B cell (primary cell): Measurements from ENCODE around the gene COBLL1. TPM values are rescaled to one million over a fixed set of nuclear protein-coding genes. Genes with fewer than 3 reads are reported as not detected.

Source experiments
- ATAC-seq: fragments of 200-7000 bp; cut with Tn5 transposase; one replicate; pipeline ENCODE4 v1.10.0; 2021; ENCODE audit warnings: low read depth, mild to moderate bottlenecking, moderate number of reproducible peaks, moderate library complexity
- CTCF ChIA-PET: fragments of 350-600 bp; sonication (Branson Sonifier 250); formaldehyde crosslinking; loops from one replicate; lab custom pipeline; 2021; ENCODE audit warnings: antibody characterized with exemption, inconsistent platforms; lab: Charles Lee
- POLR2A ChIA-PET: fragments of 350-600 bp; sonication (Branson Sonifier 250); formaldehyde crosslinking; loops from one replicate; lab custom pipeline; 2021; ENCODE audit warnings: antibody characterized with exemption; lab: Charles Lee
- DNase-seq: peaks from one replicate; pipeline ENCODE4 v3.0.0; 2013
- H2AFZ ChIP-seq: 2 replicates; pipeline ENCODE4 v1.6.1; 2012; ENCODE audit warnings: mild to moderate bottlenecking, low read depth, low read length; ENCODE audit not compliant: insufficient read depth, poor library complexity, severe bottlenecking
- H3K27ac ChIP-seq, 2 donors: 1 replicate in 1 of 2; 2 replicates in 1 of 2; pipeline ENCODE4 v1.5.1; 2012 to 2013; ENCODE audit warnings: low read length in 2 of 2, mild to moderate bottlenecking in 2 of 2, moderate library complexity in 1 of 2
- H3K27me3 ChIP-seq, 4 experiments: fragments of 200-600 bp in 1 of 4; sonication (generic) in 1 of 4; replicated peaks in 1 of 4; 1 replicate in 2 of 4; 2 replicates in 2 of 4; pipeline versions ENCODE4 v1.6.1 to v1.7.0; 2013 to 2016; ENCODE audit warnings: low read length in 3 of 4, mild to moderate bottlenecking in 2 of 4, mixed read lengths in 1 of 4, moderate library complexity in 1 of 4; ENCODE audit not compliant: insufficient read depth in 4 of 4, control insufficient read depth in 3 of 4; ENCODE audit errors: control extremely low read depth in 1 of 4
- H3K36me3 ChIP-seq, 2 experiments: replicated peaks in 1 of 2; 1 replicate in 1 of 2; 2 replicates in 1 of 2; pipeline versions ENCODE4 v1.6.1 to v1.7.1; 2013; ENCODE audit warnings: low read length in 1 of 2; ENCODE audit not compliant: insufficient read depth in 2 of 2, control insufficient read depth in 1 of 2; ENCODE audit errors: control extremely low read depth in 1 of 2, extremely low read depth in 1 of 2
- H3K4me1 ChIP-seq, 2 donors: fragments of 200-600 bp in 1 of 2; sonication (generic) in 1 of 2; 1 replicate in 1 of 2; 2 replicates in 1 of 2; pipeline versions ENCODE4 v1.5.1 to v1.6.1; 2013 to 2017; ENCODE audit warnings: low read length in 2 of 2; ENCODE audit not compliant: control insufficient read depth in 2 of 2, insufficient read depth in 2 of 2
- H3K4me2 ChIP-seq: replicated peaks from 2 replicates; pipeline ENCODE3; 2012; ENCODE audit warnings: mild to moderate bottlenecking, low read depth, low read length; ENCODE audit not compliant: poor library complexity, severe bottlenecking
- H3K4me3 ChIP-seq, 5 experiments: fragments of 200-600 bp in 1 of 5; sonication (generic) in 1 of 5; 1 replicate in 3 of 5; 2 replicates in 2 of 5; pipeline versions ENCODE4 v1.5.1 to v1.7.0; 2011 to 2016; ENCODE audit warnings: low read length in 4 of 5, mild to moderate bottlenecking in 4 of 5, low read depth in 2 of 5, control low read depth in 1 of 5, moderate library complexity in 1 of 5; ENCODE audit not compliant: insufficient read depth in 1 of 5; ENCODE audit errors: control extremely low read depth in 1 of 5, extremely low read depth in 1 of 5
- H3K79me2 ChIP-seq: fragments of 200-600 bp; sonication (generic); one replicate; pipeline ENCODE4 v1.6.0; 2016; ENCODE audit warnings: low read length; ENCODE audit not compliant: control insufficient read depth, insufficient read depth
- H3K9ac ChIP-seq: fragments of 200-600 bp; sonication (generic); 2 replicates; pipeline ENCODE4 v1.6.1; 2017; ENCODE audit warnings: mild to moderate bottlenecking, low read length, moderate library complexity
- H3K9me3 ChIP-seq, 3 donors: one replicate each; pipeline versions ENCODE4 v1.6.1 to v1.7.1; 2013; ENCODE audit warnings: low read length in 2 of 3; ENCODE audit not compliant: control insufficient read depth in 2 of 3, insufficient read depth in 1 of 3; ENCODE audit errors: control extremely low read depth in 1 of 3
- H4K20me1 ChIP-seq: 2 replicates; pipeline ENCODE4 v1.6.0; 2012; ENCODE audit warnings: mild to moderate bottlenecking, low read length; ENCODE audit not compliant: insufficient read depth, control insufficient read depth, poor library complexity, severe bottlenecking
- H3K27ac Mint-ChIP-seq: one replicate; pipeline ENCODE4 v1.8.0; 2021; ENCODE audit warnings: mixed read lengths
- H3K27me3 Mint-ChIP-seq: one replicate; pipeline ENCODE4 v1.8.0; 2021; ENCODE audit warnings: mixed read lengths
- H3K4me1 Mint-ChIP-seq: one replicate; pipeline ENCODE4 v1.8.0; 2021; ENCODE audit warnings: mixed read lengths
- H3K4me3 Mint-ChIP-seq: one replicate; pipeline ENCODE4 v1.8.0; 2021; ENCODE audit warnings: mixed read lengths
- H3K9me3 Mint-ChIP-seq: one replicate; pipeline ENCODE4 v1.8.0; 2022; ENCODE audit warnings: mixed read lengths; ENCODE audit not compliant: insufficient read depth
- EZH2 ChIP-seq: IDR thresholded peaks from 2 replicates; pipeline ENCODE4 v1.6.1; 2012; ENCODE audit warnings: borderline replicate concordance, low read depth, mild to moderate bottlenecking, moderate library complexity, low read length; ENCODE audit not compliant: insufficient read depth, poor library complexity, severe bottlenecking
- WGBS: methylation state at CpG from one replicate; pipeline ENCODE4 v1.1.5; 2013; ENCODE audit warnings: missing lambda C conversion rate; ENCODE audit not compliant: insufficient coverage; 5-methylcytosine and 5-hydroxymethylcytosine counted together
- intact Hi-C: fragments of 100-400 bp; cut with micrococcal nuclease; formaldehyde crosslinking; loops from one replicate; pipeline ENCODE4 v1.10.0; 2022
- polyA plus RNA-seq: library from polyadenylated mRNA; depleted of rRNA; stranded (reverse); fragments of >200 nt; gene quantifications from 2 replicates; pipeline ENCODE4 v1.2.3, GENCODE V29; 2012
- total RNA-seq, 2 donors: library from RNA; stranded (reverse); fragments of 120-200 nt in 1 of 2; gene quantifications; 1 replicate in 1 of 2; 2 replicates in 1 of 2; pipeline versions ENCODE4 v1.2.3 to v1.2.4, GENCODE V29; 2013 to 2022
- TF ChIP-seq, protein P1 (sequence below): fragments of 200-600 bp; IDR thresholded peaks from one replicate; pipeline ENCODE4 v1.8.0; 2022; ENCODE audit warnings: antibody characterized with exemption, mild to moderate bottlenecking

The COBLL1 gene
- total and polyA plus RNA-seq, 2 donors (not counting 1 experiment from before 2014, with no cell fraction given): 45.1 to 234 TPM

DNA sequence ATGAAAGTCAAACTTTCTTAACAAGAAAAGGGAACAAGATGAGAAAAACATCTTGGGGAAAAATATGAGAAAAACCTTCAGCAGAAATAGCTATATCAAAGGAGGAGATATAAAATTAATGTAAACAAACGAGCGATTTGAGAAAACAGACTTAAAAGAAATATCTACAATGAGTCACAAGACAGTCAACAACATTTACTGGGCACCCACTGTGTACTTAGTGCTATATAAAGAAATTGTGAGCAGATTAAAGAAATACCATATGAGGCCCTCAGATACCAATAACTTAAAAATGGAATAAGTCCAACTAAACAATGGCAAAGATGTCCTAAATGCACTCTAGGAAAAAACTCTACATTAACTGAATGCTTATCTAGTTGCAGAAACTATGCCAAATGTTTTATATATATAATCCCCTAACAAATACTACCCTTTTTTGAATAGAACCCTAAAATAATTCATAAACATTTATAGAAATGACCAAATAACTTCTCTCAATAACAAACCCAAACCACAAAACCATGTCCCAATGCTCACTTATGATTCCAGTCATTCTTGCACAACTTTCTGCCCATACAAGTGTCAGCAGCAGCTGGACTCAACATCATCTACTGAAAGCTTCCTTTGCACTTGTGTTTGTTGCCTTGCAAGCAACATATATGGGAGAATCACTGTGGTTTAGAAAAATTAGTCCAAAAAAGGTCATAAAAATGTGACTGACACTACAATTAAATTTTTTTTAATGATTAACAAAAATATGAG lies 83.5 kb downstream of the COBLL1 start:
- H3K27me3 Mint-ChIP-seq: no peaks in the 10 kb centered on the region
- ChIA-PET POLR2A (no interaction called here), CTCF (interaction anchor here (0.9 to 1.8 kb wide), 3 partner anchors 22 to 156 kb away, joined by 3 to 9 read pairs (median 6); partner anchors contain the start of gene COBLL1)
- Histone ChIP-seq H3K4me3 (peak overlapping the region in 4 of 5 experiments; percentile 5 to 76 (median 36)), H3K36me3 (no peaks in the 10 kb centered on the region), H3K9me3 (no peaks in the 10 kb centered on the region), H3K27ac (peak overlapping the region; percentile 1 to 49), H4K20me1 (no peaks in the 10 kb centered on the region), H3K4me2 (peak overlapping the region; percentile 69), H2AFZ (no peak overlapping the region), H3K4me1 (peaks cover 59 to 68% of the 10 kb centered on the region in 2 donors), H3K27me3 (no peaks in the 10 kb centered on the region), H3K79me2 (peaks cover 95% of the 10 kb centered on the region), H3K9ac (peak overlapping the region; percentile 57)
- WGBS: no CpG with 5 or more reads among the region's 2 CpGs
- intact Hi-C loops: no loop called here
- no peak for ATAC-seq
- H3K4me1 Mint-ChIP-seq: peaks cover 67% of the 10 kb centered on the region
- peak overlapping the region; percentile 33 for H3K27ac Mint-ChIP-seq
- peak overlapping the region; percentile 80 for H3K4me3 Mint-ChIP-seq
- no peaks in the 10 kb centered on the region for H3K9me3 Mint-ChIP-seq
- DNase-seq: no peak
- TF ChIP-seq EZH2: no peak
- TF ChIP-seq, protein P1, sequence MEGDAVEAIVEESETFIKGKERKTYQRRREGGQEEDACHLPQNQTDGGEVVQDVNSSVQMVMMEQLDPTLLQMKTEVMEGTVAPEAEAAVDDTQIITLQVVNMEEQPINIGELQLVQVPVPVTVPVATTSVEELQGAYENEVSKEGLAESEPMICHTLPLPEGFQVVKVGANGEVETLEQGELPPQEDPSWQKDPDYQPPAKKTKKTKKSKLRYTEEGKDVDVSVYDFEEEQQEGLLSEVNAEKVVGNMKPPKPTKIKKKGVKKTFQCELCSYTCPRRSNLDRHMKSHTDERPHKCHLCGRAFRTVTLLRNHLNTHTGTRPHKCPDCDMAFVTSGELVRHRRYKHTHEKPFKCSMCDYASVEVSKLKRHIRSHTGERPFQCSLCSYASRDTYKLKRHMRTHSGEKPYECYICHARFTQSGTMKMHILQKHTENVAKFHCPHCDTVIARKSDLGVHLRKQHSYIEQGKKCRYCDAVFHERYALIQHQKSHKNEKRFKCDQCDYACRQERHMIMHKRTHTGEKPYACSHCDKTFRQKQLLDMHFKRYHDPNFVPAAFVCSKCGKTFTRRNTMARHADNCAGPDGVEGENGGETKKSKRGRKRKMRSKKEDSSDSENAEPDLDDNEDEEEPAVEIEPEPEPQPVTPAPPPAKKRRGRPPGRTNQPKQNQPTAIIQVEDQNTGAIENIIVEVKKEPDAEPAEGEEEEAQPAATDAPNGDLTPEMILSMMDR: no peak

DNA sequence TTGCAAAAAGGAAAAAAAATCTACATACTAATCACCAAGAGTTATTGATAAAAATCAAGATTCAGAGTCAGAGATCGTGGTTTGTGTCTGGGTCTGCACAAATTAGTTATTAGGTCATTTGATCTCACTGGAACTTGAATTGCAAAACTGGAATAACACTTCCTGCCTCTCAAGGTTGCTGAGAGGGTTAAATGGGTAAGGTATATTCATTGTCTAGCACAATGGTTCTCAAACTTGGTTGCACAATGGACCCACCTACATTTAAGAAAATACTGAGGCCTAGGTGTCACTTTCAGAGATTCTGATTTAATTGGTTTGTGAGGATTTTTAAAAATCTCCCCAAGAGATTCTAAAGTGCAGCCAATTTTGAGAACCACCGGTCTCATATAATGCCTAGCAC lies 84.8 kb downstream of the COBLL1 start:
- H3K36me3 ChIP-seq: peaks cover 0 to 3% of the 10 kb centered on the region in 2 experiments
- H3K4me3 ChIP-seq: peak overlapping the region in 1 of 5 experiments; percentile 26
- H3K79me2 ChIP-seq: peaks cover 95% of the 10 kb centered on the region
- ChIA-PET CTCF (no interaction called here), POLR2A (no interaction called here)
- peak overlapping the region; percentile 29 for H3K9ac ChIP-seq
- WGBS: 60% methylated on average over 1 of the region's 2 CpGs
- peaks cover 62% of the 10 kb centered on the region for H3K4me1 Mint-ChIP-seq
- H3K9me3 Mint-ChIP-seq: no peaks in the 10 kb centered on the region
- ATAC-seq (no peak), DNase-seq (no peak)
- no peaks in the 10 kb centered on the region for H3K27me3 Mint-ChIP-seq
- H3K4me3 Mint-ChIP-seq: peak overlapping the region; percentile 62
- peaks cover 8% of the 10 kb centered on the region for H4K20me1 ChIP-seq
- H3K27me3 ChIP-seq: no peaks in the 10 kb centered on the region
- H3K27ac Mint-ChIP-seq: peak overlapping the region; percentile 60
- H3K9me3 ChIP-seq: no peaks in the 10 kb centered on the region
- peak overlapping the region in 1 of 2 donors; percentile 51 for H3K27ac ChIP-seq
- TF ChIP-seq, protein P1: no peak
- TF ChIP-seq EZH2: no peak
- H3K4me2 ChIP-seq: peak overlapping the region; percentile 69
- H3K4me1 ChIP-seq: peaks cover 49 to 55% of the 10 kb centered on the region in 2 donors
- H2AFZ ChIP-seq: no peak overlapping the region
- intact Hi-C loops: no loop called here
